Peyer's patch (tissue), 4 donors: ENCODE measurements around the gene STXBP1. TPM values are rescaled to one million over a fixed set of nuclear protein-coding genes. Genes with fewer than 3 reads are reported as not detected.

ENCODE experiments used
- DNase-seq, 3 donors: peaks; one replicate each; pipeline ENCODE4 v3.0.0-alpha.2; 2017 to 2019
- H3K27ac ChIP-seq, 4 donors: fragments of 200-600 bp; sonication (generic); one replicate each; pipeline ENCODE4 v1.5.1; 2016 to 2019
- H3K27me3 ChIP-seq, 2 donors: fragments of 200-600 bp; sonication (generic); one replicate each; pipeline ENCODE4 v1.5.1; 2019
- H3K36me3 ChIP-seq, 3 donors: fragments of 200-600 bp; sonication (generic); one replicate each; pipeline ENCODE4 v1.5.1; 2016 to 2019
- H3K4me1 ChIP-seq, 4 donors: fragments of 200-600 bp; sonication (generic); one replicate each; pipeline ENCODE4 v1.5.1; 2016 to 2019
- H3K4me3 ChIP-seq, 4 donors: fragments of 200-600 bp; sonication (generic); 1 replicate in 3 of 4; 2 replicates in 1 of 4; pipeline ENCODE4 v1.5.1; 2016 to 2019; ENCODE audit warnings: mild to moderate bottlenecking in 1 of 4
- H3K9me3 ChIP-seq, 4 donors: fragments of 200-600 bp; sonication (generic); one replicate each; pipeline ENCODE4 v1.5.1; 2016 to 2019; ENCODE audit warnings: mild to moderate bottlenecking in 1 of 4
- POLR2A ChIP-seq, 2 donors: fragments of 450-650 bp; IDR thresholded peaks; one replicate each; pipeline ENCODE4 v1.5.1; 2017; ENCODE audit warnings: antibody characterized with exemption in 2 of 2, mild to moderate bottlenecking in 2 of 2, moderate library complexity in 2 of 2
- total RNA-seq, 4 donors: library from RNA; depleted of rRNA; stranded (reverse); fragments of >200 nt; gene quantifications; one replicate each; pipeline ENCODE4 v1.1.0, GENCODE V29; 2016
- TF ChIP-seq, protein P1 (sequence below), 6 experiments: fragments of 450-650 bp in 4 of 6; fragments of 200-600 bp in 2 of 6; sonication (generic) in 1 of 6; IDR thresholded peaks; one replicate each; pipeline ENCODE4 v1.5.1; 2017 to 2019; ENCODE audit warnings: antibody characterized with exemption in 6 of 6, mild to moderate bottlenecking in 3 of 6, moderate library complexity in 1 of 6

The STXBP1 gene
- total RNA-seq, 4 donors from 2014 or later = 4.4 to 90.8 (median 12.6) TPM

DNA sequence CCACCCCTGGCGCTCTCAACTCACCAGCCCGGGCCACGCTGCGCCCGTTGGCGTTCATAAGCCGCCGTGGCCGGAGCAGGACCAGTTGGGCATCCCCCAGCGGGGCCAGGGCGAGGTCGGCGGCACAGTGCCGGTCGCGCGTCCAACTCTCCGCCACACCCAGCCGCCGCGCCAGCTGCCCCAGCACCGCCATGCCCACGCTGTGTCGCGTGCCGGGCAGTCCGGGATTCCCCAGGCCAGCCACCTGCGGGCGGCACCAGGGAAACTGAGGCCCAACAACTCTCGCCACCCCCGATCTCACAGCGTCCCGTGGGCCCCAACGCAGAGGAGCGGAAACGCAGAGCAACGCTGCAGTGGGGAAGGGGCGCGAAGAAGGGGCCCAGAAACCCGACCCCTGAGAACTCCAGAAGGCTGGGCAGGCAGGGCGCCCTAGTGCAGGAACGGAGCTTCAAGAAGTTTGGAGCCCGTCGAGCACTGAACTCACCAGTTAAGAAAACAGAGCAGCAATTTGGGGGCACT lies 102.9 kb downstream of the STXBP1 start:
- H3K27ac ChIP-seq = peak overlapping the region; percentile 67 to 84 (median 72)
- no peaks in the 10 kb centered on the region for H3K36me3 ChIP-seq
- H3K4me1 ChIP-seq = peaks cover 0 to 15% (median 8%) of the 10 kb centered on the region in 4 donors
- no peaks in the 10 kb centered on the region for H3K9me3 ChIP-seq
- TF ChIP-seq, protein P1, sequence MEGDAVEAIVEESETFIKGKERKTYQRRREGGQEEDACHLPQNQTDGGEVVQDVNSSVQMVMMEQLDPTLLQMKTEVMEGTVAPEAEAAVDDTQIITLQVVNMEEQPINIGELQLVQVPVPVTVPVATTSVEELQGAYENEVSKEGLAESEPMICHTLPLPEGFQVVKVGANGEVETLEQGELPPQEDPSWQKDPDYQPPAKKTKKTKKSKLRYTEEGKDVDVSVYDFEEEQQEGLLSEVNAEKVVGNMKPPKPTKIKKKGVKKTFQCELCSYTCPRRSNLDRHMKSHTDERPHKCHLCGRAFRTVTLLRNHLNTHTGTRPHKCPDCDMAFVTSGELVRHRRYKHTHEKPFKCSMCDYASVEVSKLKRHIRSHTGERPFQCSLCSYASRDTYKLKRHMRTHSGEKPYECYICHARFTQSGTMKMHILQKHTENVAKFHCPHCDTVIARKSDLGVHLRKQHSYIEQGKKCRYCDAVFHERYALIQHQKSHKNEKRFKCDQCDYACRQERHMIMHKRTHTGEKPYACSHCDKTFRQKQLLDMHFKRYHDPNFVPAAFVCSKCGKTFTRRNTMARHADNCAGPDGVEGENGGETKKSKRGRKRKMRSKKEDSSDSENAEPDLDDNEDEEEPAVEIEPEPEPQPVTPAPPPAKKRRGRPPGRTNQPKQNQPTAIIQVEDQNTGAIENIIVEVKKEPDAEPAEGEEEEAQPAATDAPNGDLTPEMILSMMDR (IDR thresholded peaks at IDR 0.05) = no peak
- TF ChIP-seq POLR2A (IDR thresholded peaks at IDR 0.05) = no peak
- DNase-seq = peak in 2 of 3 donors; percentile 56 to 71
- H3K4me3 ChIP-seq = peak overlapping the region; percentile 57 to 78 (median 68)
- no peaks in the 10 kb centered on the region for H3K27me3 ChIP-seq

DNA sequence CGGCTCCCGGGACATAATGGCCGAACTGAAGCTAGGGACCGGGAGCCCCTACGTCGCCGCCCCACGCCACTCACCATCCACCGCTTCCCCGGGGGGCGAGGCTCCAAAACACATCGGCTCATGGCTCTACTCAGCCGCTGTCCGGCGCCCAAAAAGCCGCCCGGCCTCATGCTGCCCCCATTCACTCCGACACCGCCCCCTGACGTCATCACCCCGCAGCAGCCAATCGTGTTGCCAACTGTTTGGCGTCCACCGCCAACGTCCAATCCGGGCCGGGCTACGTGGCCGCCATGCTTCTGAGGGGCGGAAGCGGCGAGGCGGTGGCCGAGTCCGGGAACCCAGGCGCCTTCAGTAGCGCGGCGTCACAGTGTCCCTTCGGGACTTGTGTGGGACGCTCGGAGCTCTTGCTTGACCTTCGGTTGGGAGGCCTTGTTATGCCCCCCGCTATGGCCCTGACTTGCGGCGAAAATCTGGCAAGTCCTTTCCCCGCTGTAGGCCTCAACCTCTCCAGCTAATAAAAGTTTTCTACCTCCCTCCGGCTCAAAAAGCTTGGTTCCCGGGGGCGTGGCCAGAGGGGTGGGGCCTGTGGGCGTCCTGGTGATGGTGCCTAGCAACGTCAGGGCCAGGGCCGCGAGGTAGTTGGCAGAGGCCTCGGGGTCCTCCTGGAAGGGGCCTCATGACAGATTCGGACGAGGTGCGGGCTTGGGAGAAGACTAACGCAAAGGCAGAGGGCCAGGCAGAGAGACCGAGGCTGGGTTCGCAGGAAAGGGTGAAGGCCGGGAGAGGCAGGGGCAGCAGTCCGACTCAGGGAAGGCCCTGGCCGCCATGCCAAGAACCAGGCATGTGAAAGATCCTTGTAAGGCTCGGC lies 103.6 kb downstream of the STXBP1 start, which contains the start of the genes PTRH1 and TTC16:
Gene PTRH1, minus strand, starts transcription at position 194 of the 868 bp plus-strand sequence. Its CDS starts 24 bp downstream, at position 170.
Gene TTC16, plus strand, starts transcription at position 610 of the 868 bp plus-strand sequence. Its CDS starts 67 bp downstream, at position 677.
- Histone ChIP-seq H3K9me3 (no peaks in the 10 kb centered on the region), H3K4me1 (peaks cover 0 to 15% (median 8%) of the 10 kb centered on the region in 4 donors), H3K36me3 (no peaks in the 10 kb centered on the region), H3K27me3 (no peaks in the 10 kb centered on the region), H3K27ac (peak within 1 kb of the TSS; percentile 67 to 84 (median 72)), H3K4me3 (peak within 1 kb of the TSS; percentile 57 to 78 (median 68))
- TF ChIP-seq POLR2A (IDR thresholded peaks at IDR 0.05) = peak in 1 of 2 donors; percentile 18
- TF ChIP-seq, protein P1 (IDR thresholded peaks at IDR 0.05) = no peak
- DNase-seq = peak; percentile 98 to 99 (median 98)

GRCh38 chr9:127716412-127716811 lies 104.3 kb downstream of the STXBP1 start:
- Histone ChIP-seq H3K4me1 (peaks cover 0 to 15% (median 8%) of the 10 kb centered on the region in 4 donors), H3K4me3 (peak overlapping the region in 2 of 4 donors; percentile 69 to 78), H3K9me3 (no peaks in the 10 kb centered on the region), H3K36me3 (no peaks in the 10 kb centered on the region), H3K27me3 (no peaks in the 10 kb centered on the region), H3K27ac (peak overlapping the region in 3 of 4 donors; percentile 67 to 84 (median 74))
- TF ChIP-seq, protein P1 (IDR thresholded peaks at IDR 0.05) = no peak
- no peak for TF ChIP-seq POLR2A (IDR thresholded peaks at IDR 0.05)
- no peak for DNase-seq

DNA sequence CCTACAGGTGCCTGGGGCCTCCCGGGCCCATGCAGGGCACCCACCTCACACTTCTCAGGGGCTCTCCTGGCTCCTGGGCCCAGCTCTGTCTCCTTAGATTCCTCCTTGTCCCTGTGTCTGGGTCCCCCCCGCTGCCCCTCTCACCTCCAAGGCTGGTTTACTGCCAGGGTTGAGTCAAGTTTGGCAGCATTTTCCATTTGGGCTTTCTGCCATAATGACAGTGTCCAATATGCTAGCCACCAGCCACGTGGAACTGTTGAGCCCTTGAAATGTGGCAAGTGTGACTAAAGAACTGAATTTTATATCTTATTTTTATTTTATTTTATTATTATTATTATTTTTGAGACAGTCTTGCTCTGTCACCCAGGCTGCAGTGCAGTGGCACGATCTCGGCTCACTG lies 105.7 kb downstream of the STXBP1 start:
- H3K27ac ChIP-seq = no peak overlapping the region
- no peaks in the 10 kb centered on the region for H3K27me3 ChIP-seq
- no peaks in the 10 kb centered on the region for H3K9me3 ChIP-seq
- no peak overlapping the region for H3K4me3 ChIP-seq
- no peak for TF ChIP-seq POLR2A (IDR thresholded peaks at IDR 0.05)
- TF ChIP-seq, protein P1 (IDR thresholded peaks at IDR 0.05) = no peak
- peaks cover 0 to 19% (median 9%) of the 10 kb centered on the region in 4 donors for H3K4me1 ChIP-seq
- DNase-seq = no peak
- no peaks in the 10 kb centered on the region for H3K36me3 ChIP-seq

GRCh38 chr9:127720031-127720864 lies 108.2 kb downstream of the STXBP1 start:
- no peak overlapping the region for H3K27ac ChIP-seq
- TF ChIP-seq POLR2A (IDR thresholded peaks at IDR 0.05) = no peak
- TF ChIP-seq, protein P1 (IDR thresholded peaks at IDR 0.05) = no peak
- DNase-seq = no peak

More at GRCh38 chr9:127720031-127720864, 108.2 kb downstream of the STXBP1 start:
- H3K36me3 ChIP-seq = no peaks in the 10 kb centered on the region
- no peaks in the 10 kb centered on the region for H3K27me3 ChIP-seq
- H3K4me3 ChIP-seq = no peak overlapping the region
- no peaks in the 10 kb centered on the region for H3K9me3 ChIP-seq
- H3K4me1 ChIP-seq = peaks cover 0 to 7% (median 4%) of the 10 kb centered on the region in 4 donors
